Endodermal cell (in vitro differentiated cells): ENCODE data around the gene ITPK1. TPM values are rescaled to one million over a fixed set of nuclear protein-coding genes. Genes with fewer than 3 reads are reported as not detected.

ENCODE experiments used
- DNase-seq: peaks from one replicate; pipeline ENCODE4 v3.0.0-alpha.2; 2017
- H3K27ac ChIP-seq: 2 replicates; pipeline ENCODE4 v1.5.1; 2013; ENCODE audit warnings: mild to moderate bottlenecking, low read depth, low read length, moderate library complexity
- H3K27me3 ChIP-seq: 2 replicates; pipeline ENCODE4 v1.6.1; 2013; ENCODE audit warnings: mild to moderate bottlenecking, low read length, moderate library complexity; ENCODE audit not compliant: insufficient read depth, control insufficient read depth, poor library complexity, severe bottlenecking
- H3K36me3 ChIP-seq: 2 replicates; pipeline ENCODE4 v1.7.0; 2013; ENCODE audit warnings: mild to moderate bottlenecking, low read length, moderate library complexity; ENCODE audit not compliant: control insufficient read depth, insufficient read depth
- H3K4me1 ChIP-seq: one replicate; pipeline ENCODE4 v1.7.0; 2013; ENCODE audit warnings: low read length; ENCODE audit not compliant: control insufficient read depth, insufficient read depth
- H3K4me3 ChIP-seq: 2 replicates; pipeline ENCODE4 v1.5.1; 2013; ENCODE audit warnings: mild to moderate bottlenecking, low read length, moderate library complexity
- H3K9ac ChIP-seq: 2 replicates; pipeline ENCODE4 v1.6.1; 2013; ENCODE audit warnings: mild to moderate bottlenecking, low read length, moderate library complexity; ENCODE audit not compliant: poor library complexity, severe bottlenecking; ENCODE audit errors: extremely low read depth
- H3K9me3 ChIP-seq: 2 replicates; pipeline ENCODE4 v1.6.1; 2013; ENCODE audit warnings: mild to moderate bottlenecking, low read length, moderate library complexity; ENCODE audit not compliant: control insufficient read depth
- H3K27ac Mint-ChIP-seq: 2 replicates; pipeline ENCODE4 v1.8.0; 2020; ENCODE audit warnings: mixed read lengths
- H3K27me3 Mint-ChIP-seq: 2 replicates; pipeline ENCODE4 v1.8.0; 2021; ENCODE audit warnings: mild to moderate bottlenecking, mixed read lengths; ENCODE audit not compliant: insufficient read depth
- H3K36me3 Mint-ChIP-seq: 2 replicates; pipeline ENCODE4 v1.8.0; 2020; ENCODE audit warnings: low read depth, mixed read lengths
- H3K4me1 Mint-ChIP-seq: 2 replicates; pipeline ENCODE4 v1.8.0; 2020; ENCODE audit warnings: mixed read lengths
- H3K4me3 Mint-ChIP-seq: 2 replicates; pipeline ENCODE4 v1.8.0; 2020; ENCODE audit warnings: mild to moderate bottlenecking, moderate library complexity, mixed read lengths
- H3K9me3 Mint-ChIP-seq: 2 replicates; pipeline ENCODE4 v1.8.0; 2020; ENCODE audit warnings: mild to moderate bottlenecking, mixed read lengths
- CTCF ChIP-seq: fragments of 200-600 bp; sonication (generic); conservative IDR thresholded peaks from 2 replicates; pipeline ENCODE4 v1.5.0; 2021; ENCODE audit warnings: antibody characterized with exemption, mild to moderate bottlenecking
- WGBS, 2 experiments: methylation state at CpG; one replicate each; pipeline versions ENCODE4 v1.1.5 to v1.1.7; 2013; ENCODE audit warnings: missing lambda C conversion rate in 2 of 2, mixed read lengths in 1 of 2; ENCODE audit not compliant: insufficient coverage in 1 of 2, insufficient read length in 1 of 2; 5-methylcytosine and 5-hydroxymethylcytosine counted together
- total RNA-seq, 2 donors: library from RNA; stranded (reverse); fragmentation: NEBNext Ultra II Directional in 1 of 2; extraction: Animal tissue kit (Norgen Biotek cat#: 25700) in 1 of 2; gene quantifications; 2 replicates in 1 of 2; 3 replicates in 1 of 2; pipeline ENCODE4 v1.2.1, GENCODE V29; 2021

ITPK1 gene
- total RNA-seq, 2 donors from 2014 or later = 59.9 to 66.9 TPM

- Histone ChIP-seq H3K27ac (no peak overlapping the region), H3K36me3 (no peaks in the 10 kb centered on the region), H3K4me1 (peaks cover 10% of the 10 kb centered on the region), H3K9ac (no peak overlapping the region), H3K4me3 (no peak overlapping the region), H3K9me3 (peaks cover 6% of the 10 kb centered on the region), H3K27me3 (no peaks in the 10 kb centered on the region)
- peaks cover 5% of the 10 kb centered on the region for H3K36me3 Mint-ChIP-seq
- TF ChIP-seq CTCF = no peak
- H3K4me3 Mint-ChIP-seq = no peak overlapping the region
- peaks cover 3% of the 10 kb centered on the region for H3K9me3 Mint-ChIP-seq
- DNase-seq = no peak
- peak overlapping the region; percentile 81 for H3K27ac Mint-ChIP-seq
- peaks cover 15% of the 10 kb centered on the region for H3K4me1 Mint-ChIP-seq
- H3K27me3 Mint-ChIP-seq = no peaks in the 10 kb centered on the region
- WGBS, 2 experiments = 93 to 100% methylated on average over 3 to 4 of the region's 4 CpGs
Observed at GRCh38 chr14:93084402-93084801, 31.3 kb downstream of the ITPK1 start.

GRCh38 chr14:93083917-93084316, 31.8 kb downstream of the ITPK1 start:
- Histone ChIP-seq H3K4me1 (peaks cover 10% of the 10 kb centered on the region), H3K4me3 (no peak overlapping the region), H3K36me3 (no peaks in the 10 kb centered on the region), H3K9me3 (peaks cover 6% of the 10 kb centered on the region), H3K9ac (no peak overlapping the region), H3K27me3 (no peaks in the 10 kb centered on the region), H3K27ac (no peak overlapping the region)
- Mint-ChIP-seq H3K9me3 (peaks cover 3% of the 10 kb centered on the region), H3K36me3 (peaks cover 5% of the 10 kb centered on the region), H3K4me3 (no peak overlapping the region), H3K27ac (peak overlapping the region; percentile 81), H3K4me1 (peaks cover 15% of the 10 kb centered on the region), H3K27me3 (no peaks in the 10 kb centered on the region)
- no peak for TF ChIP-seq CTCF
- no peak for DNase-seq
- WGBS, 2 experiments = 96 to 98% methylated on average over 5 to 9 of the region's 9 CpGs

GRCh38 chr14:93082576-93083001, 33.1 kb downstream of the ITPK1 start:
- H3K27me3 Mint-ChIP-seq = no peaks in the 10 kb centered on the region
- peaks cover 5% of the 10 kb centered on the region for H3K36me3 Mint-ChIP-seq
- no peak for TF ChIP-seq CTCF
- H3K27ac Mint-ChIP-seq = no peak overlapping the region
- Histone ChIP-seq H3K4me1 (peaks cover 10% of the 10 kb centered on the region), H3K27me3 (no peaks in the 10 kb centered on the region), H3K4me3 (no peak overlapping the region), H3K9me3 (peaks cover 6% of the 10 kb centered on the region), H3K27ac (no peak overlapping the region), H3K36me3 (no peaks in the 10 kb centered on the region), H3K9ac (no peak overlapping the region)
- peaks cover 15% of the 10 kb centered on the region for H3K4me1 Mint-ChIP-seq
- no peak for DNase-seq
- peaks cover 3% of the 10 kb centered on the region for H3K9me3 Mint-ChIP-seq
- no peak overlapping the region for H3K4me3 Mint-ChIP-seq
- 94% methylated on average over 10 to 12 of the region's 12 CpGs for WGBS, 2 experiments
